RKO (cell line): Measurements from ENCODE around the gene PLXNB1.
"Not testable (repeated sequence)": the region's sequence is repeated elsewhere in the genome, so short reads cannot be mapped to it uniquely, and the experiment has no call there.

Source experiments
- DNase-seq: peaks from one replicate; pipeline ENCODE4 v3.0.0-alpha.2; 2016; ENCODE audit warnings: low spot score

The PLXNB1 gene

GRCh38 chr3:48404440-48405342 is 25.2 kb downstream of the PLXNB1 start:
- no peak for DNase-seq

- no peak for DNase-seq
Observed at GRCh38 chr3:48403533-48404439, 26.1 kb downstream of the PLXNB1 start.

GRCh38 chr3:48402907-48403306 is 27.0 kb downstream of the PLXNB1 start:
- DNase-seq: no peak

- DNase-seq: peak; percentile 79
Observed at GRCh38 chr3:48402281-48402732, 27.6 kb downstream of the PLXNB1 start.

DNA sequence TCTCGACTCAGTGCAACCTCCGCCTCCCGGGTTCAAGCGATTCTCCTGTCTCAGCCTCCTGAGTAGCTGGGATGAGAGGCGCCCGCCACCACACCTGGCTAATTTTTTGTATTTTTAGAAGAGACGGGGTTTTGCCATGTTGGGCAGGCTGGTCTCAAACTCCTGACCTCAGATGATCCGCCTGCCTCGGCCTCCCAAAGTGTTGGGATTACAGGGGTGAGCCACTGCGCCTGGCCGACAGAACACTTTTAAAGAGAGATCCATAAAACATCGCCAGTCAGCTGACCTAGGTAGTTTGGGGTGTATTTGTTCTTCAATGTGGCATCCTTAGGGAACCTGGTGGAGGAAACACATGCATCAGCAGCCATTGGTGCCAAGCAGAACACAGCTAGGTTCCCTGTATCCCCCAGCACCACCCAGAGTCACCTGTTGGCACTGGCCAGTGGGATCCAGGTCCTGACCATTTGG is 28.4 kb downstream of the PLXNB1 start:
- not testable (repeated sequence) for DNase-seq

- peak; percentile 49 for DNase-seq
Observed at GRCh38 chr3:48400824-48401433, 29.0 kb downstream of the PLXNB1 start.

DNA sequence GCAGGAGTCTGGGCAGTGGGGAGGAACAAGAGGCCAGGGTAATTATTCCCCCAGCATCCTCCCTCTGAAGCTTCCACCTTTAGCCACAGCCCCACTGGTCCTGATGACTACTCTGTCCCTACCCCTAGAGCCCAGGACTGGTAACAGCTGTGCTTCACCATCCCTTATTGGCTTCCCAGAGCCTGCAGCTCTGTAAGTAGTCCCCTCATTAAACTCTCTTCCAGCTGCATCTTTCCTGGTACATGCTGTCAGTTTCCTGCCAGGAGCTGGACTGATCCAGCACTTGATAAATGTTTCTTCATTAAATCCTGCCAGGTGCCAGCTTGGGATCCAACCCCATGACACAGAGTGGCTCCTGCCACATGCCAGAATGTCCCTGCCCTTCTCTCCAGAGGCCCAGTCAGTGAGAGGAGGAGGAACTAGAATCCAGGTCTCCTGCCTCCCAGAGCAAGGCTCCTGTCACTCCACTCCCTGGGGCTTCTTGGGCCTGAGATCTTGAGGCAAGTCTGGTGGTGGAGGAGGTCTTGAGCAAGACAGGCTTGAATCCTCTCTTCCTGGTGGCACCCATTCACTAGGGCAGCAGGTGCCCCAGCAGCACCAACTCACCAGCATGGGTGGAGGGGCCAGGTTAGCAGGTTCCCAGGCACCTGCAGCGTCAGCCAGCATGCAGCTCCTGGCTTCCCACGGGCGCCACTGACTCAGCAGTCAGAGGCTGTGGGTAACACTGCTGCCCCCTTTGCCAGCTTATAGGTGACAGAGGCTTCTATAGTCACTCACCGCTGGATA is 30.3 kb downstream of the PLXNB1 start:
- no peak for DNase-seq

DNA sequence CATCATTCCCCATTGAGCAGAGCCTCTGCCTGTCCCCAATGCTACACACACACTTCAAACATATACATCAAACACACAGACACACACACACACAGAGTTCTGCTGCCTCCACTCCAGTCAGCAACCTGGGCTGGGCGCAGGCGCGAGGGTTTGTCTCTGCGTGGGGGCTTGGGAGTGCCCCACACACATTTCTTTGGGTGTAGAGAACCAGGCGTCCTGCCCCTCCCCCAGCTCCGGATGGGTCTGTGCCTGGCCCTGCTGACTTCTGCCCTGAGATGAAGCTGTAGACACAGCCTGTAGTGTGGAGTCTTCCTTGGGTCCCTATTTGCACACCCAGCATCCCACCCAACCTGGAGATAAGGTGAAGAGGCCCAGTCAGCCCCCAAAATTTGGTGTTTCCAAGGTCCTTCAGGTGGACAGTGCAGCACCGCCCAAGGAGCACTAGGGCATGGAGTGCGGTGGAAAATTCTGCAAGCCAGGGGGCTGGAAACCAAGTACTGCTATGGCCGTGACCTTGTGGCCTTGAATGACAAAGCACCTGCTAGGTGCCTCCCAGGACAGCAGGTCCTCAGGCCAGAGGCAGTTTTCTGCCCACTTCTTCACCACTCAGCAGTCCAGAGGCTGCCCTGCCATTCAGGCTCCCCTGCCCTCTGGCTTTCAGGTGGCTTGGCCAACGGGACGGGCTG is 31.0 kb downstream of the PLXNB1 start:
- no peak for DNase-seq

- no peak for DNase-seq
Observed at GRCh38 chr3:48397767-48398681, 31.9 kb downstream of the PLXNB1 start.

GRCh38 chr3:48395714-48396113 is 34.2 kb downstream of the PLXNB1 start:
- no peak for DNase-seq

- DNase-seq: no peak
Observed at GRCh38 chr3:48394391-48394790, 35.5 kb downstream of the PLXNB1 start.

DNA sequence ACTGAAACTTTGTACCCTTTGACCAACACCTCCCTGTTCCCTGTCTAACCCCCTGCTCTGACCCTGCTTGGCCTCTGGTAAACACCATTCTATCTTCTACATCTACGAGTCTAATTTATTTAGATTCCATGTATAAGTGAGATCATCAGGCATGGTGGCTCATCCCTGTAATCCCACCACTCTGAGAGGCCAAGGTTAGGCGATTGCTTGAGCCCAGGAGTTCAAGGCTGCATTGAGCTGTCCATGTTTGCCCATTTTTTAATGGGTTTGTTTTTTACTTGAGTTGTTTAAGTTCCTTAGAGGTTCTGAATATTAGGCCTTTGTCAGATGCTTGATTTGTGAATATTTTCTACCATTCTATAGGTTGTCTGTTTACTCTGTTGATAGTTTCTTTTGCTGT is 40.9 kb downstream of the PLXNB1 start:
- no peak for DNase-seq

DNA sequence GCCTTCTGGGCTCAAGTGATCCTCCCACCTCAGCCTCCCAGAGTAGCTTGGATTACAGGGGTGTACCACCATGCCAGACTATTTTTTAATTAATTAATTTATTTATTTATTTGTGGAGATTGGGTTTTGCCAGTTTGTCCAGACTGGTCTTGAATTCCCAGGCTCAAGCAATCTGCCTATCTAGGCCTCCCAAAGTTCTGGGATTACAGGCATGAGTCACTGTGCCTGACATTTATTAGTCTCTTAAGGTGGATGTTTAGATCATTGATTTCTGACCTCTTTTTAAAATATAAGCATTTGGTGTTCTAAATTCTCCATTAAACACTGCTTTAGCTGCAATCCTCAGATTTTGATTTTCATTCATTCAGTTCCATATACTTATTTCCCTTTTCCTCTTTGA is 42.3 kb downstream of the PLXNB1 start:
- no peak for DNase-seq

- DNase-seq: no peak
Observed at GRCh38 chr3:48372862-48373435, 56.9 kb downstream of the PLXNB1 start.

DNA sequence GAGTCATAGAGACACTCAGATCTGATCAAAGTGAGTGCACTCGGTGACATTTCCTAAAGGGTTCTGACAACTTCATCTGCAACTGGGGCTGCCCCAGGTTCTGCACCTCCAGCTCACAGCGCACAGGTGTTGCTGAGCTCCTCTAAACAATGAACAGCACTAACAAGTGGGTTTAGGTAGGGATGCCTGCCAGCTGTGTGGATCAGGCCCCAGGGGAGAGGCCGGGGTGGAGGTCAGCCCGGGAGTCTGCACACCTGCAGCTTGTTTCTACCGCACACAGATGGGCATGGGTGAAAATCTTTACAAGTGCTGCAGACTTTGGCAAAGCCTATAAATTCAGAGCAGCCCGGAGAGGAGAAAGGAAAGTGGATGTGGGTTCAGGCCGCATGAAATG is 57.5 kb downstream of the PLXNB1 start:
- DNase-seq: no peak

GRCh38 chr3:48371651-48372376 is 58.1 kb downstream of the PLXNB1 start, which contains the start of gene FBXW12:
FBXW12 (plus strand) TSS chr3:48372219; CDS start chr3:48372768, 549 bp downstream.
- no peak for DNase-seq

- DNase-seq: no peak
Observed at GRCh38 chr3:48370333-48370713, 59.6 kb downstream of the PLXNB1 start.

DNA sequence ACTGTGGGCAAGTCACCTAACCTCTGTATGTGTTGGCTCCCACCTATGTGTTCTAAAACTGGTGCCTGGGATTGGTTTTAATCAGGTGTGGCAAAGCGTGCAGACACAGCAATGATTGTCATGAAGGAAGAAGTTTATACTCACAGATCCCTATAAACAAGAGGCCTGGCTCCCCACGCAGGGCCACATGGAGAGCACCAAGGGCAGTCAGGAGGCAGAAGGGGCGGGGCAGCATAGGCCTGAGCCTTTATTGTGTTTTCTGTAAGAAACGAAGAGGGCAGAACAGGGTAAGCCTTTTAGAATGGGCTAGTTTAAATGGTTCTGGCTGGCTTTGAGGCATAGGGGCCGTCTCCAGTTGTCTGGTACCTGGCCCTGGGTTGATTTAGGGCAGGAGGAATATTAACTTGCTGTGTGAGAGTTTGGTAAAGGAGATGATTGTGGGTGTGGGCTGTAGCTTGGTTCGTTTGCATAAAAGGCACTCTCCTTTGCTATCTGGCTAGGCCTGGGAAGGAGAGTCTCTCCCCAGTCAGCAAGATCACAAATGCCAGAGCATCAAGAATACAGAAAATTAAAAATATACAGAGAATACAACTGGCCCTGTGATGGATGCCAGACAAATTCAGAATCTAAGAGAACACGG is 60.1 kb downstream of the PLXNB1 start:
- DNase-seq: no peak
